Muscle of leg (tissue), 11 donors: Measurements from ENCODE around the gene FBXL15. TPM values are rescaled to one million over a fixed set of nuclear protein-coding genes. Genes with fewer than 3 reads are reported as not detected.

Experiments used
- DNase-seq: peaks from one replicate; pipeline ENCODE4 v3.0.0; 2013
- H3K27ac ChIP-seq: one replicate; pipeline ENCODE4 v1.5.1; 2013; ENCODE audit warnings: mild to moderate bottlenecking, low read length, control low read depth
- H3K27me3 ChIP-seq: one replicate; pipeline ENCODE4 v1.6.1; 2013; ENCODE audit warnings: low read length; ENCODE audit not compliant: control insufficient read depth, insufficient read depth
- H3K36me3 ChIP-seq: one replicate; pipeline ENCODE4 v1.6.1; 2013; ENCODE audit warnings: low read length; ENCODE audit not compliant: control insufficient read depth, insufficient read depth
- H3K4me1 ChIP-seq: one replicate; pipeline ENCODE4 v1.6.1; 2013; ENCODE audit warnings: low read length; ENCODE audit not compliant: control insufficient read depth, insufficient read depth
- H3K4me3 ChIP-seq: one replicate; pipeline ENCODE4 v1.5.1; 2013; ENCODE audit warnings: low read length, control low read depth
- H3K9me3 ChIP-seq: replicated peaks from 2 replicates; pipeline ENCODE4 v1.6.1; 2013; ENCODE audit warnings: low read depth, low read length; ENCODE audit not compliant: control insufficient read depth
- WGBS: methylation state at CpG from one replicate; pipeline ENCODE4 v1.1.5; 2013; ENCODE audit warnings: missing lambda C conversion rate; ENCODE audit not compliant: insufficient coverage; 5-methylcytosine and 5-hydroxymethylcytosine counted together
- polyA plus RNA-seq, 8 donors: library from polyadenylated mRNA; unstranded; fragments of 120-200 nt; gene quantifications; one replicate each; pipeline versions ENCODE4 v1.2.1 to v1.2.3, GENCODE V29; 2013; ENCODE audit warnings: inconsistent platforms in 1 of 8, low replicate concordance in 1 of 8; ENCODE audit not compliant: insufficient read length in 8 of 8, insufficient read depth in 1 of 8
- total RNA-seq: library from RNA; stranded (reverse); fragments of 120-200 nt; gene quantifications from one replicate; pipeline ENCODE4 v1.2.4, GENCODE V29; 2013

FBXL15 gene
- total and polyA plus RNA-seq, 9 donors = 5.3 to 9.7 (median 7.3) TPM

- Histone ChIP-seq H3K9me3 (no peaks in the 10 kb centered on the region), H3K4me3 (no peak overlapping the region), H3K4me1 (peaks cover 28% of the 10 kb centered on the region), H3K27me3 (peaks cover 69% of the 10 kb centered on the region), H3K27ac (no peak overlapping the region), H3K36me3 (no peaks in the 10 kb centered on the region)
- DNase-seq = no peak
- WGBS = 72% methylated on average over 12 of the region's 14 CpGs
Observed at GRCh38 chr10:102411341-102412255, 9.0 kb upstream of the FBXL15 start.

GRCh38 chr10:102412293-102412692, 8.3 kb upstream of the FBXL15 start:
- peaks cover 69% of the 10 kb centered on the region for H3K27me3 ChIP-seq
- no peak overlapping the region for H3K27ac ChIP-seq
- 81% methylated on average over 8 of the region's 10 CpGs for WGBS
- DNase-seq = no peak
- no peaks in the 10 kb centered on the region for H3K36me3 ChIP-seq
- no peaks in the 10 kb centered on the region for H3K9me3 ChIP-seq
- H3K4me1 ChIP-seq = peaks cover 28% of the 10 kb centered on the region
- H3K4me3 ChIP-seq = no peak overlapping the region

- H3K4me1 ChIP-seq = peaks cover 26% of the 10 kb centered on the region
- no peaks in the 10 kb centered on the region for H3K9me3 ChIP-seq
- no peak overlapping the region for H3K4me3 ChIP-seq
- DNase-seq = no peak
- no peaks in the 10 kb centered on the region for H3K36me3 ChIP-seq
- WGBS = 2% methylated on average over 3 of the region's 5 CpGs
- no peak overlapping the region for H3K27ac ChIP-seq
- peaks cover 64% of the 10 kb centered on the region for H3K27me3 ChIP-seq
Observed at GRCh38 chr10:102413053-102413705, 7.5 kb upstream of the FBXL15 start.

- DNase-seq = no peak
- no peaks in the 10 kb centered on the region for H3K9me3 ChIP-seq
- peaks cover 22% of the 10 kb centered on the region for H3K4me1 ChIP-seq
- no peaks in the 10 kb centered on the region for H3K36me3 ChIP-seq
- H3K27ac ChIP-seq = no peak overlapping the region
- H3K27me3 ChIP-seq = peaks cover 64% of the 10 kb centered on the region
- 71% methylated on average over 14 of the region's 16 CpGs for WGBS
- no peak overlapping the region for H3K4me3 ChIP-seq
Observed at GRCh38 chr10:102413806-102414561, 6.7 kb upstream of the FBXL15 start.

- peaks cover 23% of the 10 kb centered on the region for H3K4me1 ChIP-seq
- peaks cover 63% of the 10 kb centered on the region for H3K27me3 ChIP-seq
- WGBS = 36% methylated on average over 9 of the region's 20 CpGs
- H3K4me3 ChIP-seq = no peak overlapping the region
- H3K9me3 ChIP-seq = no peaks in the 10 kb centered on the region
- no peaks in the 10 kb centered on the region for H3K36me3 ChIP-seq
- no peak for DNase-seq
- H3K27ac ChIP-seq = no peak overlapping the region
Observed at GRCh38 chr10:102414749-102415148, 5.9 kb upstream of the FBXL15 start.

GRCh38 chr10:102416283-102416682, 4.4 kb upstream of the FBXL15 start:
- Histone ChIP-seq H3K9me3 (no peaks in the 10 kb centered on the region), H3K4me3 (no peak overlapping the region), H3K27me3 (peaks cover 48% of the 10 kb centered on the region), H3K36me3 (no peaks in the 10 kb centered on the region), H3K27ac (no peak overlapping the region), H3K4me1 (peaks cover 16% of the 10 kb centered on the region)
- WGBS = 63% methylated on average over 2 of the region's 9 CpGs
- no peak for DNase-seq

GRCh38 chr10:102416695-102417094, 3.9 kb upstream of the FBXL15 start:
- Histone ChIP-seq H3K9me3 (no peaks in the 10 kb centered on the region), H3K27ac (no peak overlapping the region), H3K36me3 (no peaks in the 10 kb centered on the region), H3K4me3 (no peak overlapping the region), H3K4me1 (peaks cover 18% of the 10 kb centered on the region), H3K27me3 (peaks cover 44% of the 10 kb centered on the region)
- WGBS = 88% methylated on average over 18 of the region's 20 CpGs
- no peak for DNase-seq

- no peak within 1 kb of the TSS for H3K27ac ChIP-seq
- no peaks in the 10 kb centered on the region for H3K9me3 ChIP-seq
- peaks cover 33% of the 10 kb centered on the region for H3K4me1 ChIP-seq
- DNase-seq = no peak
- 0% methylated on average over 23 of the region's 45 CpGs for WGBS
- H3K4me3 ChIP-seq = peak within 1 kb of the TSS; percentile 93
- peaks cover 7% of the 10 kb centered on the region for H3K36me3 ChIP-seq
- peaks cover 25% of the 10 kb centered on the region for H3K27me3 ChIP-seq
Observed at GRCh38 chr10:102418622-102419268, 1.9 kb upstream of the FBXL15 start, which contains the start of gene PSD. PSD (minus strand) TSS chr10:102418785; CDS start chr10:102417038, 1,747 bp downstream.

- Histone ChIP-seq H3K4me1 (peaks cover 33% of the 10 kb centered on the region), H3K27ac (peak overlapping the region; percentile 98)
- under 1% methylated on average over 29 of the region's 54 CpGs for WGBS
Observed at GRCh38 chr10:102419269-102420180, 1.1 kb upstream of the FBXL15 start.

More at GRCh38 chr10:102419269-102420180, 1.1 kb upstream of the FBXL15 start:
- H3K4me3 ChIP-seq = peak overlapping the region; percentile 93
- H3K9me3 ChIP-seq = no peaks in the 10 kb centered on the region
- H3K27me3 ChIP-seq = peaks cover 20% of the 10 kb centered on the region
- peaks cover 15% of the 10 kb centered on the region for H3K36me3 ChIP-seq
- DNase-seq = peak; percentile 65
